H1 (cell line): ENCODE results near the gene CGGBP1.

Experiments used
- CHD2 ChIP-seq: IDR thresholded peaks from 2 replicates; pipeline ENCODE4 v1.6.1; 2012; ENCODE audit warnings: low read length, improper control_type of control experiment
- CTCF ChIP-seq, 3 experiments: IDR thresholded peaks; 1 replicate in 2 of 3; 2 replicates in 1 of 3; pipeline versions ENCODE4 v1.5.1 to v1.6.1; 2011; ENCODE audit warnings: low read length in 3 of 3, mild to moderate bottlenecking in 3 of 3, inconsistent platforms in 2 of 3, low read depth in 1 of 3, moderate library complexity in 1 of 3; ENCODE audit not compliant: insufficient read depth in 1 of 3; ENCODE audit errors: control extremely low read depth in 1 of 3
- EP300 ChIP-seq, 2 experiments: IDR thresholded peaks; 1 replicate in 1 of 2; 2 replicates in 1 of 2; pipeline ENCODE4 v1.6.1; 2011 to 2012; ENCODE audit warnings: low read depth in 2 of 2, low read length in 2 of 2, mild to moderate bottlenecking in 2 of 2, borderline replicate concordance in 1 of 2, inconsistent platforms in 1 of 2, moderate library complexity in 1 of 2
- JUN ChIP-seq: IDR thresholded peaks from 2 replicates; pipeline ENCODE4 v1.6.1; 2011; ENCODE audit warnings: low read depth, mild to moderate bottlenecking, improper control_type of control experiment, low read length
- MAFK ChIP-seq: IDR thresholded peaks from 2 replicates; pipeline ENCODE4 v1.6.1; 2012; ENCODE audit warnings: low read depth, mild to moderate bottlenecking, improper control_type of control experiment, low read length
- MAX ChIP-seq: IDR thresholded peaks from 2 replicates; pipeline ENCODE4 v1.6.1; 2012; ENCODE audit warnings: inconsistent platforms
- POLR2AphosphoS5 ChIP-seq: IDR thresholded peaks from 2 replicates; pipeline ENCODE4 v1.6.1; 2011; ENCODE audit warnings: low read depth, low read length
- SP1 ChIP-seq: IDR thresholded peaks from 2 replicates; pipeline ENCODE4 v1.6.1; 2011; ENCODE audit warnings: low read depth, low read length
- YY1 ChIP-seq: IDR thresholded peaks from 2 replicates; pipeline ENCODE4 v1.6.1; 2011; ENCODE audit warnings: low read depth, mild to moderate bottlenecking, low read length
- ZNF274 ChIP-seq: IDR thresholded peaks from 2 replicates; pipeline ENCODE4 v1.7.0; 2012; ENCODE audit warnings: low read length, borderline replicate concordance; ENCODE audit errors: extremely low read depth
- TF ChIP-seq, protein P1 (sequence below): IDR thresholded peaks from 2 replicates; pipeline ENCODE4 v1.6.1; 2011; ENCODE audit warnings: low read length, improper control_type of control experiment

GRCh38 chr3:88082854-88083253, 24.0 kb upstream of the CGGBP1 start:
- no peak for TF ChIP-seq CTCF (IDR thresholded peaks at IDR 0.05; ENCODE audit: control extremely low read depth in 1 of 3, insufficient read depth in 1 of 3, low read depth in 1 of 3, low read length in 3 of 3)
- no peak for TF ChIP-seq MAX
- TF ChIP-seq ZNF274, result no peak
- TF ChIP-seq YY1, result no peak
- no peak for TF ChIP-seq CHD2
- TF ChIP-seq SP1, result no peak
- TF ChIP-seq JUN, result no peak
- TF ChIP-seq MAFK, result no peak
- TF ChIP-seq POLR2AphosphoS5, result no peak
- no peak for TF ChIP-seq EP300 (IDR thresholded peaks at IDR 0.05; ENCODE audit: borderline replicate concordance in 1 of 2, low read depth in 2 of 2, low read length in 2 of 2)
- TF ChIP-seq, protein P1, sequence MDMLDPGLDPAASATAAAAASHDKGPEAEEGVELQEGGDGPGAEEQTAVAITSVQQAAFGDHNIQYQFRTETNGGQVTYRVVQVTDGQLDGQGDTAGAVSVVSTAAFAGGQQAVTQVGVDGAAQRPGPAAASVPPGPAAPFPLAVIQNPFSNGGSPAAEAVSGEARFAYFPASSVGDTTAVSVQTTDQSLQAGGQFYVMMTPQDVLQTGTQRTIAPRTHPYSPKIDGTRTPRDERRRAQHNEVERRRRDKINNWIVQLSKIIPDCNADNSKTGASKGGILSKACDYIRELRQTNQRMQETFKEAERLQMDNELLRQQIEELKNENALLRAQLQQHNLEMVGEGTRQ, result no peak
